PC-3 (cell line): ENCODE data around the gene SLC13A4. TPM values are rescaled to one million over a fixed set of nuclear protein-coding genes. Genes with fewer than 3 reads are reported as not detected.

Source experiments
- ATAC-seq: fragments of 200-7000 bp; cut with Tn5 transposase; 2 replicates; pipeline ENCODE4 v1.9.1; 2020; ENCODE audit warnings: mild to moderate bottlenecking, moderate library complexity
- BruUV-seq: library from RNA; stranded (reverse); fragments of 400-500 nt; replicated peaks from 2 replicates; lab custom pipeline; 2021; lab: Mats Ljungman, UMichigan
- CTCF ChIA-PET: fragments of 300-600 bp; sonication (Branson Sonifier 250); formaldehyde crosslinking; loops from one replicate; lab custom pipeline; 2022; ENCODE audit warnings: antibody characterized with exemption; lab: Charles Lee
- POLR2A ChIA-PET: fragments of 300-600 bp; sonication (Branson Sonifier 250); formaldehyde crosslinking; loops from one replicate; lab custom pipeline; 2022; ENCODE audit warnings: antibody characterized with exemption; ENCODE audit not compliant: unreplicated experiment; lab: Charles Lee
- DNase-seq: peaks from one replicate; pipeline ENCODE4 v3.0.0-alpha.2; 2015
- H2AFZ ChIP-seq: fragments of 300-600 bp; sonication (generic); 2 replicates; pipeline ENCODE4 v1.6.0; 2016; ENCODE audit warnings: antibody characterized with exemption, low read length
- H3F3A ChIP-seq: fragments of 300-600 bp; sonication (generic); one replicate; pipeline ENCODE4 v1.6.0; 2017; ENCODE audit warnings: antibody characterized with exemption, low read length, control low read depth, mild to moderate bottlenecking; ENCODE audit not compliant: unreplicated experiment
- H3K27ac ChIP-seq: fragments of 300-600 bp; sonication (generic); 2 replicates; pipeline ENCODE4 v1.5.1; 2016; ENCODE audit warnings: mild to moderate bottlenecking, low read length
- H3K27me3 ChIP-seq: fragments of 300-600 bp; sonication (generic); 2 replicates; pipeline ENCODE4 v1.6.1; 2016; ENCODE audit warnings: low read length, mixed read lengths
- H3K36me3 ChIP-seq: fragments of 300-600 bp; sonication (generic); 2 replicates; pipeline ENCODE4 v1.6.1; 2016; ENCODE audit warnings: low read depth, mixed run types, low read length, mixed read lengths
- H3K4me1 ChIP-seq: fragments of 300-600 bp; sonication (generic); 2 replicates; pipeline ENCODE4 v1.5.1; 2016; ENCODE audit warnings: low read length; ENCODE audit not compliant: insufficient read depth
- H3K4me2 ChIP-seq: fragments of 300-600 bp; sonication (generic); 2 replicates; pipeline ENCODE4 v1.6.0; 2016; ENCODE audit warnings: low read length
- H3K4me3 ChIP-seq: fragments of 300-600 bp; sonication (generic); 2 replicates; pipeline ENCODE4 v1.5.1; 2016; ENCODE audit warnings: mild to moderate bottlenecking, low read length, mixed read lengths
- H3K79me2 ChIP-seq: fragments of 300-600 bp; sonication (generic); 2 replicates; pipeline ENCODE4 v1.6.1; 2017; ENCODE audit warnings: low read length, mixed read lengths
- H3K9ac ChIP-seq: fragments of 300-600 bp; sonication (generic); 2 replicates; pipeline ENCODE4 v1.6.0; 2016; ENCODE audit warnings: mild to moderate bottlenecking, low read length
- H3K9me2 ChIP-seq: fragments of 300-600 bp; sonication (generic); replicated peaks from 2 replicates; pipeline ENCODE4 v1.6.1; 2016; ENCODE audit warnings: mixed run types, low read length, mixed read lengths
- H3K9me3 ChIP-seq: fragments of 300-600 bp; sonication (generic); 2 replicates; pipeline ENCODE4 v1.6.1; 2016; ENCODE audit warnings: low read length, mixed read lengths
- H4K20me1 ChIP-seq: fragments of 300-600 bp; sonication (generic); 2 replicates; pipeline ENCODE4 v1.6.1; 2016; ENCODE audit warnings: low read length, mixed read lengths
- EZH2 ChIP-seq: fragments of 300-600 bp; sonication (generic); IDR thresholded peaks from one replicate; pipeline ENCODE4 v1.6.1; 2017; ENCODE audit warnings: antibody characterized with exemption, mild to moderate bottlenecking, low read length; ENCODE audit not compliant: unreplicated experiment
- EZH2phosphoT487 ChIP-seq: fragments of 300-600 bp; sonication (generic); IDR thresholded peaks from 2 replicates; pipeline ENCODE4 v1.6.1; 2018; ENCODE audit warnings: mild to moderate bottlenecking, antibody characterized with exemption, low read length, borderline replicate concordance
- intact Hi-C: fragments of 100-400 bp; cut with micrococcal nuclease; formaldehyde crosslinking; loops from 2 replicates; pipeline ENCODE4 v1.9.0; 2023
- total RNA-seq: library from RNA; depleted of rRNA; stranded (reverse); fragments of >200 nt; gene quantifications from 2 replicates; pipeline ENCODE4 v1.2.3, GENCODE V29; 2014
- TF ChIP-seq, protein P1 (sequence below): fragments of 300-600 bp; sonication (generic); conservative IDR thresholded peaks from 2 replicates; pipeline ENCODE4 v1.5.1; 2017; ENCODE audit warnings: antibody characterized with exemption, low read depth, mild to moderate bottlenecking, low read length

The SLC13A4 gene
- total RNA-seq, 1 experiment from 2014 or later: not detected

GRCh38 chr7:135719688-135720087 is 8.3 kb downstream of the SLC13A4 start:
- DNase-seq (no peak), ATAC-seq (no peak)
- H3F3A ChIP-seq: no peaks in the 10 kb centered on the region
- H3K9ac ChIP-seq: no peak overlapping the region
- H3K9me3 ChIP-seq: no peaks in the 10 kb centered on the region
- H3K9me2 ChIP-seq: no peaks in the 10 kb centered on the region
- TF ChIP-seq EZH2: no peak
- no peak for TF ChIP-seq EZH2phosphoT487
- TF ChIP-seq, protein P1, sequence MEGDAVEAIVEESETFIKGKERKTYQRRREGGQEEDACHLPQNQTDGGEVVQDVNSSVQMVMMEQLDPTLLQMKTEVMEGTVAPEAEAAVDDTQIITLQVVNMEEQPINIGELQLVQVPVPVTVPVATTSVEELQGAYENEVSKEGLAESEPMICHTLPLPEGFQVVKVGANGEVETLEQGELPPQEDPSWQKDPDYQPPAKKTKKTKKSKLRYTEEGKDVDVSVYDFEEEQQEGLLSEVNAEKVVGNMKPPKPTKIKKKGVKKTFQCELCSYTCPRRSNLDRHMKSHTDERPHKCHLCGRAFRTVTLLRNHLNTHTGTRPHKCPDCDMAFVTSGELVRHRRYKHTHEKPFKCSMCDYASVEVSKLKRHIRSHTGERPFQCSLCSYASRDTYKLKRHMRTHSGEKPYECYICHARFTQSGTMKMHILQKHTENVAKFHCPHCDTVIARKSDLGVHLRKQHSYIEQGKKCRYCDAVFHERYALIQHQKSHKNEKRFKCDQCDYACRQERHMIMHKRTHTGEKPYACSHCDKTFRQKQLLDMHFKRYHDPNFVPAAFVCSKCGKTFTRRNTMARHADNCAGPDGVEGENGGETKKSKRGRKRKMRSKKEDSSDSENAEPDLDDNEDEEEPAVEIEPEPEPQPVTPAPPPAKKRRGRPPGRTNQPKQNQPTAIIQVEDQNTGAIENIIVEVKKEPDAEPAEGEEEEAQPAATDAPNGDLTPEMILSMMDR: no peak
- H3K27ac ChIP-seq: no peak overlapping the region
- no peaks in the 10 kb centered on the region for H3K27me3 ChIP-seq
- intact Hi-C loops: loop anchor here (10.0 kb wide), 1 partner anchor 55 kb away; no protein-coding TSS in a partner anchor
- no peaks in the 10 kb centered on the region for H3K36me3 ChIP-seq
- peaks cover 22% of the 10 kb centered on the region for H3K4me1 ChIP-seq
- ChIA-PET CTCF (no interaction called here), POLR2A (no interaction called here)
- H2AFZ ChIP-seq: no peak overlapping the region
- BruUV-seq: no TSS peak
- no peaks in the 10 kb centered on the region for H4K20me1 ChIP-seq
- H3K4me3 ChIP-seq: no peak overlapping the region
- no peak overlapping the region for H3K4me2 ChIP-seq
- H3K79me2 ChIP-seq: no peaks in the 10 kb centered on the region

DNA sequence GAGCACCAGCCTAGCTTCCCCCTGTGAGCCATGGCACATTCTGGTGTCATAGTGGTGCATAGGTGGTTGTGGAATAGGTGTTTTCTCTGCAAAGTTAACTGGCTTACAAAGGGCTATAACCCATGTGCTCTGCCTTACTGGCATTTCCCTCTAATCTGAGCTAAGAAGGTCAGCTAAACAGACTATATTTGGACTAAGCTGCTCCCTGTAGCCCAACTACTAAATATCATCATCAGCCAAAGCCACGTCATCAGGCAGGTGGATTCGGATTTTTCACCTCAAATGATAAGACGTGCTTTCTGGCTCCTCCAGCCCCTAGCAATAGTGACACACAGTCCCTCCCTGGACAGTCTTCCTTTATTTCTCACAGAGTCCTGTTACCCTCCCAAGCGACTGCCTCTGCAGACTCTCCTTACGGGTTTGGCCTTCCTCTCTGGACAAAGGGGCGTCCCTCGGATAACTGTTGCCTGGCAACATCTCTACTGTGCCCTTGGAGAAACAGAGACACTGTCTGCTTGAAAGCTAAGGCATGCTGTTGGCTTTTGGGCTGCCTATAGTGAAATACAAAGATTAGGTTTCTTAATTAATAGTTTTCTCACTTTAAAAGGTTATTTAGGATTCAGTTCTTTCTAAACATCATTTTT is 9.1 kb downstream of the SLC13A4 start:
- Histone ChIP-seq H2AFZ (no peak overlapping the region), H3K27me3 (no peaks in the 10 kb centered on the region), H3K4me2 (no peak overlapping the region), H3K9me2 (no peaks in the 10 kb centered on the region), H3K9ac (no peak overlapping the region), H3K36me3 (no peaks in the 10 kb centered on the region), H3K27ac (no peak overlapping the region), H4K20me1 (no peaks in the 10 kb centered on the region), H3K4me1 (peaks cover 30% of the 10 kb centered on the region), H3F3A (no peaks in the 10 kb centered on the region), H3K9me3 (no peaks in the 10 kb centered on the region), H3K4me3 (no peak overlapping the region), H3K79me2 (no peaks in the 10 kb centered on the region)
- DNase-seq (no peak), ATAC-seq (no peak)
- no TSS peak for BruUV-seq
- intact Hi-C loops: loop anchor here (10.0 kb wide), 1 partner anchor 56 kb away; no protein-coding TSS in a partner anchor
- ChIA-PET POLR2A (no interaction called here), CTCF (interaction anchor here (0.6 kb wide), 1 partner anchor 8 kb away, joined by 3 read pairs; no protein-coding TSS in a partner anchor)
- TF ChIP-seq, protein P1: no peak

DNA sequence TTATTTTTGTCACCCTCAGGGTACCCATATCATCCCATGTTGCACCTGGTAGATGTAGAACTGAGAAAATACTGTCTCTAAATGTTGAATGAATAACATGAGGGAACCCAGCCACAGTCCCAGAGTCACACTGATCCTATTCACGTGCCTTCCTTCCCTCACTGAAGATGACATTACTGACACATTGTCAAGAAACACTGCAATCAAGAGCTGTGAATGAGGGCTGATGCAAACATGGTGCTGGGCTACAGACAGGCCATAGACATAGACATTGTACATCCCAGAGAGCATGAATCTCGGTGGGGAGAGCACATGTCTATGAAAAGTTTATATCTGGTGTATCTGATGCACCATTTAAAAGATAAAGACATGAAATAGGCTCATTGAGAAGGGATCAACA is 9.8 kb downstream of the SLC13A4 start:
- H2AFZ ChIP-seq: no peak overlapping the region
- no peak overlapping the region for H3K4me3 ChIP-seq
- ChIA-PET POLR2A (no interaction called here), CTCF (interaction anchor here (0.6 kb wide), 1 partner anchor 8 kb away, joined by 3 read pairs; no protein-coding TSS in a partner anchor)
- H3K9me3 ChIP-seq: no peaks in the 10 kb centered on the region
- no TSS peak for BruUV-seq
- TF ChIP-seq, protein P1: no peak
- TF ChIP-seq EZH2phosphoT487: no peak
- H3K9me2 ChIP-seq: no peaks in the 10 kb centered on the region
- ATAC-seq (no peak), DNase-seq (no peak)
- no peaks in the 10 kb centered on the region for H3K36me3 ChIP-seq
- no peak overlapping the region for H3K4me2 ChIP-seq
- H3K79me2 ChIP-seq: no peaks in the 10 kb centered on the region
- H3K9ac ChIP-seq: no peak overlapping the region
- H4K20me1 ChIP-seq: no peaks in the 10 kb centered on the region
- intact Hi-C loops: loop anchor here (10.0 kb wide), 1 partner anchor 57 kb away; no protein-coding TSS in a partner anchor
- H3F3A ChIP-seq: no peaks in the 10 kb centered on the region
- no peak overlapping the region for H3K27ac ChIP-seq
- peaks cover 32% of the 10 kb centered on the region for H3K4me1 ChIP-seq
- no peaks in the 10 kb centered on the region for H3K27me3 ChIP-seq
